AG20443 (cell line): Measurements from ENCODE around the gene NKG7.

Experiments
- DNase-seq: peaks from one replicate; pipeline ENCODE4 v3.0.0; 2012; ENCODE audit warnings: low spot score, mixed read lengths

NKG7 gene

GRCh38 chr19:51389143-51389542 lies 16.7 kb upstream of the NKG7 start:
- no peak for DNase-seq

- DNase-seq, result no peak
These were observed 15.5 kb upstream of the NKG7 start, which contains the start of gene LIM2 for GRCh38 chr19:51387924-51388389. LIM2 (minus strand) TSS chr19:51387974; CDS start chr19:51387443, 531 bp downstream.

- no peak for DNase-seq
These were observed 14.5 kb upstream of the NKG7 start for GRCh38 chr19:51386882-51387520.

GRCh38 chr19:51382004-51382403 lies 9.6 kb upstream of the NKG7 start:
- DNase-seq, result no peak

- no peak for DNase-seq
These were observed 7.9 kb upstream of the NKG7 start for GRCh38 chr19:51380379-51380778.

GRCh38 chr19:51377422-51377821 lies 5.0 kb upstream of the NKG7 start:
- DNase-seq, result no peak

GRCh38 chr19:51375504-51376221 lies 3.2 kb upstream of the NKG7 start:
- no peak for DNase-seq

GRCh38 chr19:51372021-51372648 lies 319 bp downstream of the NKG7 start:
- no peak for DNase-seq

GRCh38 chr19:51371186-51371690 lies 1.2 kb downstream of the NKG7 start:
- no peak for DNase-seq

- DNase-seq, result no peak
These were observed 2.2 kb downstream of the NKG7 start for GRCh38 chr19:51370230-51370629.

- DNase-seq, result no peak
These were observed 3.8 kb downstream of the NKG7 start, which contains the start of gene CLDND2 for GRCh38 chr19:51368366-51369282. CLDND2 (minus strand) TSS chr19:51369003; CDS start chr19:51368577, 426 bp downstream.

- peak; percentile 99 for DNase-seq
These were observed 4.7 kb downstream of the NKG7 start for GRCh38 chr19:51367565-51368365.

- no peak for DNase-seq
These were observed 5.2 kb downstream of the NKG7 start for GRCh38 chr19:51367255-51367564.

- peak; percentile 97 for DNase-seq
These were observed 5.8 kb downstream of the NKG7 start for GRCh38 chr19:51366389-51367254.

- DNase-seq, result no peak
These were observed 6.5 kb downstream of the NKG7 start, which contains the start of gene ETFB for GRCh38 chr19:51365965-51366388. ETFB (minus strand) TSS chr19:51366388; CDS start chr19:51366326, 62 bp downstream.

- DNase-seq, result peak; percentile 30
These were observed 7.1 kb downstream of the NKG7 start for GRCh38 chr19:51365211-51365964.

GRCh38 chr19:51364200-51365106 lies 8.0 kb downstream of the NKG7 start:
- DNase-seq, result no peak

GRCh38 chr19:51361239-51361638 lies 11.2 kb downstream of the NKG7 start:
- DNase-seq, result no peak
